HG02943 (cell line): ENCODE measurements around the gene LST1.
"Not testable (repeated sequence)": the region's sequence is repeated elsewhere in the genome, so short reads cannot be mapped to it uniquely, and the experiment has no call there.

Experiments used
- ATAC-seq: cut with Tn5 transposase; IDR thresholded peaks from one replicate; pipeline ENCODE4 v1.9.1; 2021; ENCODE audit warnings: mild to moderate bottlenecking, low read depth, moderate library complexity; ENCODE audit not compliant: unreplicated experiment

LST1 gene

DNA sequence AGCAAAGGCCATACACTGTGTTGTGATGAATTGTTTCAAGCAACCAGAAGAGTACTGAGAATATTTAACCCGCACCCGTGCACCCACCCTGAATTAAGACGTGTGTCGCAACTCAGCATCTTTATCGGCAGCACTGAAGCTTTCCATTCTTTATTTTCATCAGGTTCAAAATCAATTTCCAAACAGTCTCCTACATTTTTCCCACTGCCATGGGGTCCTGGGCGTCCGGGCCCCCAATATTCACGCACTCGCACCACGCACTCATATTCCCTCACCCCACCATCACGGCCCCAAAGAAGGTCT lies 5.7 kb upstream of the LST1 start:
- no peak for ATAC-seq

DNA sequence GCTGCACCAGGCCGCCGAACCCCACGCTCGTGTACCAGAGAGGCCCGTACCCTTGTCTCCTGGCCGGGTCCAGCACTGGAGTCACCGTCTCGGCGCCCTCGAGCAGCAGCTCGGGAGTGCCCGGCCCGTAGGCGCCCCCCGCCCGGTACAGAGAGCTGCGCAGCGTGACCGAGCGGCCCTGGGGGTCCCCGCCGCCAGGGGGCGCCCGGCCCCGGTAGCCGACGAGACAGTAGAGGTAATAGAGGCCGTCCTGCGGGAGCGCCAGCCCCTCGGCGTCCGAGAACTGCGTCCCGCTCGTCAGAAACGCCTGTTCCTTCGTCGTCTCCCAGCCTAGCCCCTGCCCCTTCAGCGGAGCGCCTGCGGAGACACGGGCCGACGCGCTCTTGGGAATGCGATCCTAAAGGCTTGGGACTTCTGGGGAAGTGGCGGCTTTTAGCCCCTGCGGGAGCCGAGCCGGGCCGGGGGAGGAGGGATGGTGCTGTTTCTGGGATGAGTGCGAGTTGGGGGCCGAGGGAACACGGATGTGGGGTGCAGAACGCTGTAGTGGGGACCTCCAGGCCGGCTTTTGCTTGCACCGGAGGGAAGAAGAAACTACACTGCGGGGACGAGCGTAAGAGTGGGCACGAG lies 5.2 kb upstream of the LST1 start:
- ATAC-seq: no peak

- no peak for ATAC-seq
These were observed 4.4 kb upstream of the LST1 start for GRCh38 chr6:31581434-31582229.

GRCh38 chr6:31582230-31582643 lies 3.8 kb upstream of the LST1 start, which contains the start of gene LTB:
Gene LTB, minus strand, starts transcription at chr6:31582424. Its CDS starts 7 bp downstream, at chr6:31582417.
- no peak for ATAC-seq

DNA sequence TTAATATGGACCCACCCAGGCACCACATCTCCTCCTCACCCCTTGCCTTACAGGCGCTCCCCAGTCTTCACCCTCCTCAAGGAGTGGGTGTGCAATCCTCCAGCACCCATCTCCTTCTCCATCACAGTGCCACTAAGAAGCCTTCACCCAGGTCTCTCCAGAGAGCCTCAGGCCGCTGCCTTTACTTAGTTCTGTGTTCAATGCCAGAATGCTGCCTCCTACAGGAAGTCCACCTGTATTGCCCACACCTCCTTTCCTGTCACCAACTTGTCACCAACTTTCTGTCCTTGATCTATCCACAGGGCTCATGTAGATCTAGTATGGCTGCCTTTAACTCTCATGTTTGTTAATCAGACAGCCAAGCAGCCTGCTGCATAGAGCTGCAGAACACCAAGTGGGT lies 586 bp upstream of the LST1 start:
- no peak for ATAC-seq

GRCh38 chr6:31586599-31587281 lies 663 bp downstream of the LST1 start:
- ATAC-seq: no peak

GRCh38 chr6:31587791-31588777 lies 2.0 kb downstream of the LST1 start:
- no peak for ATAC-seq

DNA sequence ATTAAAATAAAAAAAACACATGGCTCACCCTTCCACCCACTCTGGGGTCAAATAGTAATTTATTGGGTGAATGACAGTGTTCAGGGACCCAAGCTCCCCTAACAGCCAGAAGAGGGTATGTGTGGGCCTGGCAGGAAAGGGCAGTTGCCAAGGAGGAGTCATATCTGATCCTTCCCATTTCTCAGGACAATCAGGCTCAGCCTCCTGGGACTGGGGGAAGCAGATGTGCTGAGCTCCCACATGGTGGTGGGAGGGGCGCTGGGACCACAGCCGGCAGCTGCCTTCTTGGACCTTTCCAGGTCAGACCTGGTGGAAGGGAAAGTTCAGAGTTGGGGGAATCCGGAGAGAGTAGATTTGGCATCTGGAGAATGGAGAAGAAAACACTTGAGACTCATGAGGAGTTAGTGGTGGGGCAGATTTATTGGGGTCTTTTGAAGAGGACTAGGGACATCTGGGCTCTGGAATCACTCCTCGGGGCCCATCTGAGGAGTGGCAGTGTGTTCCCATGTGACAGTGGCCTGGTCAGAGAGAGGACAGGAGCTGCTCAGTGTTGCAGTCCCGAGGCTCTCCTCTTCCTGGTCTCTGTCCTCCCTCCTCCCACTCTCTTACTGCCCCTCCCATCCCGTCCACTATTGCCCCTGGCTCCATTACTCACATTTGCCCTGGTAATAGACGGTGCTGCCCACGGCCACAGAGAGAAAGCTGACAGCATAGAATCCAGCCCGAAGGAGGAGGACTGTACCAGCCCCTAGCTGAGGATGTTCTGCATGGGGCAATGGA lies 3.0 kb downstream of the LST1 start:
- ATAC-seq: no peak

GRCh38 chr6:31590691-31591090 lies 4.6 kb downstream of the LST1 start:
- not testable (repeated sequence) for ATAC-seq

DNA sequence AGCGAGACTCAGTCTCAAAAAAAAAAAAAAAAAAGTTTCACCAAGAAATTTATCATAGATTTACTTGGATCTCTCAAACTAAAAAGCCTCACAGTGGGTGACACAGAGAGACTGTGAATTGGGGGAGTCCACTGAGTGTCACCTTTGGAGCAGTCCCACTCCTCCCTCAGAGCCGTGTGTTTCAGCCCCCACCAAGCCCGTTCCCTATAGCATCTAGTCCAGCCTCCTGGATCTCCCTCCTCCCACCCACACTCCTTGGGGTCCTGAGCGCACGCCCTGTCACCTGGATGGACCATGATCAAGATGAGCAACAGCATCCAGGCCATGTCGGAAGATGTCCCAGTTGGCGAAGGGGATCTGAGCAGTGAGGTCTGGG lies 6.3 kb downstream of the LST1 start:
- ATAC-seq: no peak

DNA sequence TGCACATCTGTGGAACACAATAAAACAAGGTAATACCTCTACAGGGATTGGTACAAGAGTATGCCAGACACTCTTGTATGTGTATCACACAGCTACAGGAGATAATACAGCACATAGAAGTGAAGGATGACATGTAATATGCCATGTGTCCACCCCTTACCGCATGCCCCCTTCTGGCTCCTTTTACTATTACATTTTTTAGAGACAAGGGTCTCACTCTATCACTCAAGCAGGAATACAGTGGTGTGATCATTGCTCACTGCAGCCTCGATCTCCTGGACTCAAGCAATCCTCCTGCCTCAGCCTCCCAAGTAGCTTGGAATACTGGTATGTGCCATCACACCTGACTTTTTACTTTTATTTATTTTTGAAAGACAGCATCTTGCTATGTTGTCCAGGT lies 10.9 kb downstream of the LST1 start:
- no peak for ATAC-seq

DNA sequence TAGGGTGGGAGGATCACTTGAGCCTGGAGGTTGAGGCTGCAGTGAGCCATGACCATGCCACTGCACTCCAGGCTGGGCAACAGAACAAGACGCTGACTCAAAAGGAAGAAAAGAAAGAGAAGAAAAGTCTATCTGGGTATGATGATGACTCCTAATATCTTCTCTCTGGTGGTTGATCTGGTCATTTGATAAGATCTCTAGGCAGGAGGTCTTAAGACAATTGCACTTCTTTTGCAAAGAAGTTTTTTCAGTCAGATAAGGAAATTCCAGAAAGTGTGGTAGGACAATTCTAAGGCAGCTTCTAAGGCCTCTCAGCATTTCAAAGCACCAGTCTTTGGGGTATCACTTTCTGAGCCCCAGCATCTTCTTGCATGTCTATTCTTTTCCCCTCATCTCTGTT lies 21.2 kb downstream of the LST1 start:
- no peak for ATAC-seq

- ATAC-seq: no peak
These were observed 23.7 kb downstream of the LST1 start for GRCh38 chr6:31609519-31610406.

DNA sequence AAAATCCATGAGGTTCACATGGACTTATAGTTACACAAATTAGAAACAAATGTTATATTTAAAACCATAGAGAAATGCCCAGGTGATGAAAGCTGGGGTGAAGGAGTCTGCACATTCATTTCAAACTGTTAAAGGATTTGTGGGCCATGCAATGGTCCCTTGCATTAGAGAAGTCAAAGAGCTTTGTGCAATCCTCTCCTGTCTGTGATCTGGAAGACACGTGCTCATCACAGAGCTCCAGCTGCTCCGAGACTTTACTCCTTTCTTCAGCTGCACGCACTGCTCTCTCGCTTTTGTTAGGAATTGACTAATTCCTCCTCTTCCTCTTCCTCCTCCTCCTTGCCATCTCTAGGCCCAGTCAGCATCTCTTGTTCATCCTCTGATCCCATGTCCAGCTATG lies 24.9 kb downstream of the LST1 start:
- no peak for ATAC-seq

GRCh38 chr6:31614075-31614619 lies 28.1 kb downstream of the LST1 start:
- ATAC-seq: no peak

DNA sequence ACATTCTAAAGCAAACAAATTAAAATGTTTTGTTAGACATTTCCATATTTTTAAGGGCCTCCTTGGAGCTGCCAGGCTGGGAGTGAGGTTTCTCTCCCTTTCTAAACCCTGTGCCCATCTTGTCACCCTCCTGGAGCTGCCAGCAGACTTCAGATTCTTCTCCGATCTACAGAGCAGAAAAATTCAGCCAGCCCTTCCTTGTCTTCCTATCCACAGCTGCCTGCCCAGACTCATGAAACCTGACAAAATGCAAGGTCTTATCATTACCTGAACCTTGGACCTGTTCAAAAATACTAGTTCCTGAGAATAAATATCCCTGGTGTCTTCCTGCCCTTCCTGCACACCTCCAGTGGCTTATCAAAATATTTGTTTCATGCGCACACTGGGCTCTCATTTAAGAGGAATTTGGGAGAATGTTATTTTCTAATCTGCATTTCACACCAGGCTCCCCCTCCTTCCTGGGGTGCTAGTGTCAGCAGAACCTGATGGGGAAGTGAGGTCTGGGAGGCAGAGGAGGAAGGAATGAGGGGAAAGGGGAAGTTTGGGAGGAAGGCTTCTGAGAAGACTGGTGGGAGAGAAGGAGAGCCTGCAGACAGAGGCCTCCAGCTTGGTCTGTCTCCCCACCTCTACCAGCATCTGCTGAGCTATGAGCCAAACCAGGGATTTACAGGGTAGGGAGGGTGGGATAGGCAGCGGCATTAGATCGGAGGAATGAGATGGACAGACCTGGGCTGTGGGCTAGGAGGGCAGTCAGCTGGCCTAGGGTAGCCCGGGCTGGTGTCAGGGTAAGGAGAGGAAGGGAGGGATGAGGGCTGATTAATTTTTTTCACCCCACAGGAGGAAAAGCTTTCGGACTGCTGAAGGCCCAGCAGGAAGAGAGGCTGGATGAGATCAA lies 28.9 kb downstream of the LST1 start, which contains the start of gene AIF1:
Gene AIF1 (plus strand): TSS at position 551 of the 895 bp plus-strand sequence. CDS start 96 bp downstream, at position 647.
- no peak for ATAC-seq

DNA sequence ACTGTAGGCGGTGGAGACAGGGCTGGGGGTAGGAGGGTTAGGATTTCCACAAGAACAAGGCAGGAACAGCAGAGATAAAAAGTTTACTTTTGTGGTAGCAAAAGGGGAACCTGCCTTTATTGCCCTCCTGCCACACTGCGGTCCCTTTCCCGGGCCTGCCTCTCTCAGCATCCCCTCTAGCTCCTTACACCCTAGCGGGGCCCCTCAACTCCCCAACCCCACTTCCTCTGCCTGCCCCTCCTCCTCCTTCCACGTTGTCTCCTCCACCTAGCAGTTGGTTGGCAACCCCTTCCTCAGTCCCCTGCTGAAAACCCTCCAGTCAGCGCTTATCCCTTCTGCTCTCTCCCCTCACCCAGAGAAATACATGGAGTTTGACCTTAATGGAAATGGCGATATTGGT lies 29.7 kb downstream of the LST1 start:
- ATAC-seq: no peak
